ENCODE results near the gene HEATR5A.
"Not testable (repeated sequence)": the region's sequence is repeated elsewhere in the genome, so short reads cannot be mapped to it uniquely, and the experiment has no call there.

HEATR5A gene

DNA sequence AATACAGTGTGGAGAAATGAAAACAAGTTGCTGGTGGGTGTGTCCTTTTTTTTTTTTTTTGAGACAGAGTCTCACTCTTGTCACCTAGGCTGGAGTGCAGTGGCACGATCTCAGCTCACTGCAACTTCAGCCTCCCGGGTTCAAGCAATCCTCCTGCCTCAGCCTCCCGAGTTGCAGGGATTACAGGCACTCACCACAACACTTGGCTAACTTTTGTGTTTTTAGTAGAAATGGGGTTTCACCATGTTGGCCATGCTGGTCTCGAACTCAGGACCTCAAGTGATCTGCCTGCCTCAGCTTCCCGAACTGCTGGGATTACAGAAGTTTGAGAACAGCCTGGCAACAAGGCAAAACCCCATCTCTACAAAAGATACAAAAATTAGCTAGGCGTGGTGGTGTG lies 108.0 kb downstream of the HEATR5A start:
- ATAC-seq, result not testable (repeated sequence)

DNA sequence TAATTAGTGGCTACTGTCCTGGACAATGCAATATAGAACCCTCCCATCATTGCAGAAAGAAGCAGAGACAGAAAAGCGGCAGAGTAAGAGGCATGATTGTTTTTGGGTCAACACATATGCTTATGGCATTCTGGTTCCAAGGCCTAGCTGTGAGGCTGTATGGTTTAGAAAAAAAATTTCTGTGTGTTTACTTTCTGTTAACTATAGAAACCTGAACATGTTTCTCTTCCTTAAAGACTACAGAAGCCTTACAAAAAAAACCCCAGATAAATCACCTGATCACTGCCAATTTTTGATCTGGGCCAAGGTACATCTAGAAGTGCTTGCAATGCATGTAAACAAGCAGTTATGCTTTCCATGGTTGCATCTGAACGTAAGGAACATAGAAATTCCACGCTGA lies 112.7 kb downstream of the HEATR5A start:
- ATAC-seq, result no peak
- TF ChIP-seq ZC3H10 (CRISPR knock-in tag; IDR thresholded peaks at IDR 0.05) (no peak), PPARA (CRISPR knock-in tag; IDR thresholded peaks at IDR 0.05; ENCODE audit: borderline replicate concordance) (no peak), TOX (CRISPR knock-in tag; IDR thresholded peaks at IDR 0.05; ENCODE audit: borderline replicate concordance) (no peak), ESRRG (CRISPR knock-in tag; IDR thresholded peaks at IDR 0.05) (no peak), RARB (CRISPR knock-in tag; IDR thresholded peaks at IDR 0.05) (no peak)

DNA sequence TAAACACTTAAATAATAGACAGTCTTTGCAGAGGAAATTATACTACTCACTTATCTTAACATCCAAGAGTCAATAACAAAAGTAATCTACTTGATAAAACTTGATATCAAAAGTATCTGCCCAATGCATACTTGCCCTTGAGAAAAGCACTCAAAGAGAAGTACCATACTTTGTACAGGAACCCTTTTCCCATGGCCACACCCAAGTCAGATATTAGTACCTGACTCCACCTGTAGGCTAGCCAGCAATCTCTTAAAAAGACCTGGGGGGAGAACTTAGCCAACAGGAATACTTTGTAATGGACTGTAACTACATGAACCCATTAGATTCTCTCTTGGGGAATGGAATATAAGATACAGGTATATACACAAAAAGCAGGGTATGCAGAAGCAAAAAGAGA lies 113.2 kb downstream of the HEATR5A start:
- TF ChIP-seq BACH2 (CRISPR knock-in tag; IDR thresholded peaks at IDR 0.05; ENCODE audit: borderline replicate concordance), result no peak
- TF ChIP-seq RARB (CRISPR knock-in tag; IDR thresholded peaks at IDR 0.05), result no peak
- TF ChIP-seq PPARA (CRISPR knock-in tag; IDR thresholded peaks at IDR 0.05; ENCODE audit: borderline replicate concordance), result no peak
- TF ChIP-seq ISL1 (CRISPR knock-in tag; IDR thresholded peaks at IDR 0.05), result no peak
- TF ChIP-seq, protein P1, sequence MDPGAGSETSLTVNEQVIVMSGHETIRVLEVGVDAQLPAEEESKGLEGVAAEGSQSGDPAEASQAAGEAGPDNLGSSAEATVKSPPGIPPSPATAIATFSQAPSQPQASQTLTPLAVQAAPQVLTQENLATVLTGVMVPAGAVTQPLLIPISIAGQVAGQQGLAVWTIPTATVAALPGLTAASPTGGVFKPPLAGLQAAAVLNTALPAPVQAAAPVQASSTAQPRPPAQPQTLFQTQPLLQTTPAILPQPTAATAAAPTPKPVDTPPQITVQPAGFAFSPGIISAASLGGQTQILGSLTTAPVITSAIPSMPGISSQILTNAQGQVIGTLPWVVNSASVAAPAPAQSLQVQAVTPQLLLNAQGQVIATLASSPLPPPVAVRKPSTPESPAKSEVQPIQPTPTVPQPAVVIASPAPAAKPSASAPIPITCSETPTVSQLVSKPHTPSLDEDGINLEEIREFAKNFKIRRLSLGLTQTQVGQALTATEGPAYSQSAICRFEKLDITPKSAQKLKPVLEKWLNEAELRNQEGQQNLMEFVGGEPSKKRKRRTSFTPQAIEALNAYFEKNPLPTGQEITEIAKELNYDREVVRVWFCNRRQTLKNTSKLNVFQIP (CRISPR knock-in tag; IDR thresholded peaks at IDR 0.05; ENCODE audit: borderline replicate concordance, low read depth), result no peak
- no peak for TF ChIP-seq OSR1 (CRISPR knock-in tag; IDR thresholded peaks at IDR 0.05)
- no peak for TF ChIP-seq ARNTL (CRISPR knock-in tag; IDR thresholded peaks at IDR 0.05; ENCODE audit: borderline replicate concordance, low read depth)
- TF ChIP-seq ZFP30 (CRISPR knock-in tag; IDR thresholded peaks at IDR 0.05), result no peak
- TF ChIP-seq ZC3H10 (CRISPR knock-in tag; IDR thresholded peaks at IDR 0.05), result no peak
- TF ChIP-seq, protein P2, sequence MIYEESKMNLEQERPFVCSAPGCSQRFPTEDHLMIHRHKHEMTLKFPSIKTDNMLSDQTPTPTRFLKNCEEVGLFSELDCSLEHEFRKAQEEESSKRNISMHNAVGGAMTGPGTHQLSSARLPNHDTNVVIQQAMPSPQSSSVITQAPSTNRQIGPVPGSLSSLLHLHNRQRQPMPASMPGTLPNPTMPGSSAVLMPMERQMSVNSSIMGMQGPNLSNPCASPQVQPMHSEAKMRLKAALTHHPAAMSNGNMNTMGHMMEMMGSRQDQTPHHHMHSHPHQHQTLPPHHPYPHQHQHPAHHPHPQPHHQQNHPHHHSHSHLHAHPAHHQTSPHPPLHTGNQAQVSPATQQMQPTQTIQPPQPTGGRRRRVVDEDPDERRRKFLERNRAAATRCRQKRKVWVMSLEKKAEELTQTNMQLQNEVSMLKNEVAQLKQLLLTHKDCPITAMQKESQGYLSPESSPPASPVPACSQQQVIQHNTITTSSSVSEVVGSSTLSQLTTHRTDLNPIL (CRISPR knock-in tag; IDR thresholded peaks at IDR 0.05; ENCODE audit: low read depth), result no peak
- TF ChIP-seq ZNF70 (CRISPR knock-in tag; IDR thresholded peaks at IDR 0.05), result no peak
- no peak for TF ChIP-seq ZFP3 (CRISPR knock-in tag; IDR thresholded peaks at IDR 0.05)
- TF ChIP-seq, protein P3, sequence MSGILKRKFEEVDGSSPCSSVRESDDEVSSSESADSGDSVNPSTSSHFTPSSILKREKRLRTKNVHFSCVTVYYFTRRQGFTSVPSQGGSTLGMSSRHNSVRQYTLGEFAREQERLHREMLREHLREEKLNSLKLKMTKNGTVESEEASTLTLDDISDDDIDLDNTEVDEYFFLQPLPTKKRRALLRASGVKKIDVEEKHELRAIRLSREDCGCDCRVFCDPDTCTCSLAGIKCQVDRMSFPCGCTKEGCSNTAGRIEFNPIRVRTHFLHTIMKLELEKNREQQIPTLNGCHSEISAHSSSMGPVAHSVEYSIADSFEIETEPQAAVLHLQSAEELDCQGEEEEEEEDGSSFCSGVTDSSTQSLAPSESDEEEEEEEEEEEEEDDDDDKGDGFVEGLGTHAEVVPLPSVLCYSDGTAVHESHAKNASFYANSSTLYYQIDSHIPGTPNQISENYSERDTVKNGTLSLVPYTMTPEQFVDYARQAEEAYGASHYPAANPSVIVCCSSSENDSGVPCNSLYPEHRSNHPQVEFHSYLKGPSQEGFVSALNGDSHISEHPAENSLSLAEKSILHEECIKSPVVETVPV (CRISPR knock-in tag; IDR thresholded peaks at IDR 0.05), result no peak
- TF ChIP-seq, protein P4, sequence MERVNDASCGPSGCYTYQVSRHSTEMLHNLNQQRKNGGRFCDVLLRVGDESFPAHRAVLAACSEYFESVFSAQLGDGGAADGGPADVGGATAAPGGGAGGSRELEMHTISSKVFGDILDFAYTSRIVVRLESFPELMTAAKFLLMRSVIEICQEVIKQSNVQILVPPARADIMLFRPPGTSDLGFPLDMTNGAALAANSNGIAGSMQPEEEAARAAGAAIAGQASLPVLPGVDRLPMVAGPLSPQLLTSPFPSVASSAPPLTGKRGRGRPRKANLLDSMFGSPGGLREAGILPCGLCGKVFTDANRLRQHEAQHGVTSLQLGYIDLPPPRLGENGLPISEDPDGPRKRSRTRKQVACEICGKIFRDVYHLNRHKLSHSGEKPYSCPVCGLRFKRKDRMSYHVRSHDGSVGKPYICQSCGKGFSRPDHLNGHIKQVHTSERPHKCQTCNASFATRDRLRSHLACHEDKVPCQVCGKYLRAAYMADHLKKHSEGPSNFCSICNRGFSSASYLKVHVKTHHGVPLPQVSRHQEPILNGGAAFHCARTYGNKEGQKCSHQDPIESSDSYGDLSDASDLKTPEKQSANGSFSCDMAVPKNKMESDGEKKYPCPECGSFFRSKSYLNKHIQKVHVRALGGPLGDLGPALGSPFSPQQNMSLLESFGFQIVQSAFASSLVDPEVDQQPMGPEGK (CRISPR knock-in tag; IDR thresholded peaks at IDR 0.05; ENCODE audit: borderline replicate concordance), result no peak
- TF ChIP-seq SNAI2 (CRISPR knock-in tag; IDR thresholded peaks at IDR 0.05), result no peak
- no peak for TF ChIP-seq ZNF8 (CRISPR knock-in tag; IDR thresholded peaks at IDR 0.05)
- TF ChIP-seq ZNF565 (CRISPR knock-in tag; conservative IDR thresholded peaks at IDR 0.05; ENCODE audit: low read depth), result no peak
- TF ChIP-seq TCF4 (CRISPR knock-in tag; IDR thresholded peaks at IDR 0.05; ENCODE audit: borderline replicate concordance), result no peak
- TF ChIP-seq TOX (CRISPR knock-in tag; IDR thresholded peaks at IDR 0.05; ENCODE audit: borderline replicate concordance), result no peak
- no peak for ATAC-seq

DNA sequence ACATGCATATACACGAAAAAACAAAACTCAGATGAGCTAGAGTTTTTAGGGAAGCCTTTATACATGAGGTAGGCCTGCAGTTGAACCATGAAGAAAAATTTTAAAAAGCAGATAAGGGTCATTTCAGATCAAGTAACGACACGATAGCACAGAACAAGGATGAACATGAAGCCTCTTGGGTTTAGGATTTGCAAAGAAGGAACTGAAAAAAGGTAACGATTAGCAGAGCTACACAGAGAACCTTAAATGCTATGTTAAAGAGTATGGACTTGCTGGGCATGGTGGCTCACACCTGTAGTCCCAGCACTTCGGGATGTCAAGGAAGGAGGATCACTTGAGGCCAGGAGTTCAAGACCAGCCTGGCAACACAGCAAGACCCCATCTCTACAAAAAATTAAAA lies 116.7 kb downstream of the HEATR5A start:
- TF ChIP-seq RARB (CRISPR knock-in tag; IDR thresholded peaks at IDR 0.05) (no peak), TCF4 (CRISPR knock-in tag; IDR thresholded peaks at IDR 0.05; ENCODE audit: borderline replicate concordance) (no peak), ZC3H10 (CRISPR knock-in tag; IDR thresholded peaks at IDR 0.05) (no peak)
- TF ChIP-seq, protein P5, sequence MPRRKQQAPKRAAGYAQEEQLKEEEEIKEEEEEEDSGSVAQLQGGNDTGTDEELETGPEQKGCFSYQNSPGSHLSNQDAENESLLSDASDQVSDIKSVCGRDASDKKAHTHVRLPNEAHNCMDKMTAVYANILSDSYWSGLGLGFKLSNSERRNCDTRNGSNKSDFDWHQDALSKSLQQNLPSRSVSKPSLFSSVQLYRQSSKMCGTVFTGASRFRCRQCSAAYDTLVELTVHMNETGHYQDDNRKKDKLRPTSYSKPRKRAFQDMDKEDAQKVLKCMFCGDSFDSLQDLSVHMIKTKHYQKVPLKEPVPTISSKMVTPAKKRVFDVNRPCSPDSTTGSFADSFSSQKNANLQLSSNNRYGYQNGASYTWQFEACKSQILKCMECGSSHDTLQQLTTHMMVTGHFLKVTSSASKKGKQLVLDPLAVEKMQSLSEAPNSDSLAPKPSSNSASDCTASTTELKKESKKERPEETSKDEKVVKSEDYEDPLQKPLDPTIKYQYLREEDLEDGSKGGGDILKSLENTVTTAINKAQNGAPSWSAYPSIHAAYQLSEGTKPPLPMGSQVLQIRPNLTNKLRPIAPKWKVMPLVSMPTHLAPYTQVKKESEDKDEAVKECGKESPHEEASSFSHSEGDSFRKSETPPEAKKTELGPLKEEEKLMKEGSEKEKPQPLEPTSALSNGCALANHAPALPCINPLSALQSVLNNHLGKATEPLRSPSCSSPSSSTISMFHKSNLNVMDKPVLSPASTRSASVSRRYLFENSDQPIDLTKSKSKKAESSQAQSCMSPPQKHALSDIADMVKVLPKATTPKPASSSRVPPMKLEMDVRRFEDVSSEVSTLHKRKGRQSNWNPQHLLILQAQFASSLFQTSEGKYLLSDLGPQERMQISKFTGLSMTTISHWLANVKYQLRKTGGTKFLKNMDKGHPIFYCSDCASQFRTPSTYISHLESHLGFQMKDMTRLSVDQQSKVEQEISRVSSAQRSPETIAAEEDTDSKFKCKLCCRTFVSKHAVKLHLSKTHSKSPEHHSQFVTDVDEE (CRISPR knock-in tag; IDR thresholded peaks at IDR 0.05), result no peak

More for the DNA sequence above, 116.7 kb downstream of the HEATR5A start:
- no peak for ATAC-seq

Measured in SK-N-SH treated with all-trans-retinoic acid at 6 μM for 48 hours (cell line).